Central memory CD8-positive, alpha-beta T cell (primary cell): ENCODE measurements around the gene ATP2B2.

Experiments used
- ATAC-seq: fragments of 150-1000 bp; cut with Tn5 transposase; replicated peaks from 2 replicates; pipeline ENCODE4 v1.10.0; 2022; ENCODE audit warnings: mild to moderate bottlenecking, moderate FRiP score, moderate number of reproducible peaks; ENCODE audit not compliant: poor library complexity, severe bottlenecking; ENCODE audit errors: extremely low read depth
- DNase-seq, 2 donors: peaks; one replicate each; pipeline ENCODE4 v3.0.0; 2021; ENCODE audit warnings: low spot score in 2 of 2
- H3K27ac Mint-ChIP-seq: one replicate; pipeline ENCODE4 v1.8.0; 2022; ENCODE audit warnings: low read depth, mild to moderate bottlenecking, moderate library complexity, mixed read lengths
- H3K27me3 Mint-ChIP-seq: one replicate; pipeline ENCODE4 v1.8.0; 2022; ENCODE audit warnings: mixed read lengths
- H3K36me3 Mint-ChIP-seq: one replicate; pipeline ENCODE4 v1.8.0; 2022; ENCODE audit warnings: mild to moderate bottlenecking, moderate library complexity, mixed read lengths; ENCODE audit not compliant: insufficient read depth
- H3K4me1 Mint-ChIP-seq: one replicate; pipeline ENCODE4 v1.8.0; 2022; ENCODE audit warnings: mixed read lengths
- H3K4me3 Mint-ChIP-seq: one replicate; pipeline ENCODE4 v1.8.0; 2022; ENCODE audit warnings: mild to moderate bottlenecking, moderate library complexity, mixed read lengths
- H3K9me3 Mint-ChIP-seq: one replicate; pipeline ENCODE4 v1.8.0; 2022; ENCODE audit warnings: mixed read lengths

ATP2B2 gene

GRCh38 chr3:10351013-10351735 lies 154.2 kb downstream of the ATP2B2 start:
- Mint-ChIP-seq H3K27me3 (peaks cover 21% of the 10 kb centered on the region), H3K4me3 (no peak overlapping the region), H3K9me3 (no peaks in the 10 kb centered on the region), H3K4me1 (peaks cover 7% of the 10 kb centered on the region), H3K36me3 (no peaks in the 10 kb centered on the region), H3K27ac (no peak overlapping the region)
- no peak for ATAC-seq
- DNase-seq = no peak

- no peak for ATAC-seq
- peaks cover 7% of the 10 kb centered on the region for H3K4me1 Mint-ChIP-seq
Observed at GRCh38 chr3:10350324-10350985, 154.9 kb downstream of the ATP2B2 start.

GRCh38 chr3:10349801-10350200 lies 155.6 kb downstream of the ATP2B2 start:
- Mint-ChIP-seq H3K9me3 (no peaks in the 10 kb centered on the region), H3K4me1 (peaks cover 7% of the 10 kb centered on the region), H3K27ac (no peak overlapping the region), H3K27me3 (peaks cover 20% of the 10 kb centered on the region), H3K4me3 (no peak overlapping the region), H3K36me3 (peaks cover 3% of the 10 kb centered on the region)
- ATAC-seq = no peak
- no peak for DNase-seq

More at GRCh38 chr3:10350324-10350985, 154.9 kb downstream of the ATP2B2 start:
- Mint-ChIP-seq H3K4me3 (no peak overlapping the region), H3K27me3 (peaks cover 21% of the 10 kb centered on the region), H3K36me3 (no peaks in the 10 kb centered on the region), H3K27ac (no peak overlapping the region), H3K9me3 (no peaks in the 10 kb centered on the region)
- DNase-seq = no peak

- Mint-ChIP-seq H3K4me3 (no peak overlapping the region), H3K4me1 (peaks cover 9% of the 10 kb centered on the region), H3K27ac (no peak overlapping the region), H3K9me3 (no peaks in the 10 kb centered on the region), H3K36me3 (peaks cover 3% of the 10 kb centered on the region), H3K27me3 (peaks cover 18% of the 10 kb centered on the region)
- ATAC-seq (no peak), DNase-seq (no peak)
Observed at GRCh38 chr3:10348404-10348721, 157.0 kb downstream of the ATP2B2 start.

GRCh38 chr3:10347648-10348403 lies 157.6 kb downstream of the ATP2B2 start:
- Mint-ChIP-seq H3K27ac (no peak overlapping the region), H3K4me3 (no peak overlapping the region), H3K9me3 (no peaks in the 10 kb centered on the region), H3K4me1 (peaks cover 9% of the 10 kb centered on the region), H3K27me3 (peaks cover 14% of the 10 kb centered on the region), H3K36me3 (peaks cover 3% of the 10 kb centered on the region)
- no peak for ATAC-seq
- DNase-seq = no peak

GRCh38 chr3:10345911-10346310 lies 159.5 kb downstream of the ATP2B2 start:
- Mint-ChIP-seq H3K9me3 (no peaks in the 10 kb centered on the region), H3K4me3 (no peak overlapping the region), H3K27me3 (peaks cover 12% of the 10 kb centered on the region), H3K27ac (no peak overlapping the region), H3K4me1 (peaks cover 9% of the 10 kb centered on the region), H3K36me3 (peaks cover 3% of the 10 kb centered on the region)
- DNase-seq (no peak), ATAC-seq (no peak)

- H3K27me3 Mint-ChIP-seq = peaks cover 19% of the 10 kb centered on the region
- H3K27ac Mint-ChIP-seq = no peak overlapping the region
- H3K36me3 Mint-ChIP-seq = peaks cover 3% of the 10 kb centered on the region
- ATAC-seq (no peak), DNase-seq (no peak)
- no peaks in the 10 kb centered on the region for H3K9me3 Mint-ChIP-seq
- no peak overlapping the region for H3K4me3 Mint-ChIP-seq
- H3K4me1 Mint-ChIP-seq = peaks cover 9% of the 10 kb centered on the region
Observed at GRCh38 chr3:10344944-10345575, 160.3 kb downstream of the ATP2B2 start.

- no peak overlapping the region for H3K27ac Mint-ChIP-seq
- peaks cover 3% of the 10 kb centered on the region for H3K36me3 Mint-ChIP-seq
- no peak overlapping the region for H3K4me3 Mint-ChIP-seq
- H3K4me1 Mint-ChIP-seq = peaks cover 9% of the 10 kb centered on the region
- ATAC-seq (peak; percentile 14), DNase-seq (peak; percentile 37 to 40)
- H3K9me3 Mint-ChIP-seq = no peaks in the 10 kb centered on the region
- H3K27me3 Mint-ChIP-seq = peaks cover 20% of the 10 kb centered on the region
Observed at GRCh38 chr3:10344147-10344943, 161.0 kb downstream of the ATP2B2 start.

- no peaks in the 10 kb centered on the region for H3K9me3 Mint-ChIP-seq
- DNase-seq (no peak), ATAC-seq (no peak)
- H3K4me1 Mint-ChIP-seq = peaks cover 9% of the 10 kb centered on the region
- no peak overlapping the region for H3K27ac Mint-ChIP-seq
- H3K4me3 Mint-ChIP-seq = no peak overlapping the region
- peaks cover 20% of the 10 kb centered on the region for H3K27me3 Mint-ChIP-seq
- peaks cover 3% of the 10 kb centered on the region for H3K36me3 Mint-ChIP-seq
Observed at GRCh38 chr3:10343526-10343925, 161.9 kb downstream of the ATP2B2 start.

- peaks cover 9% of the 10 kb centered on the region for H3K4me1 Mint-ChIP-seq
- no peak overlapping the region for H3K4me3 Mint-ChIP-seq
- peaks cover 3% of the 10 kb centered on the region for H3K36me3 Mint-ChIP-seq
- ATAC-seq (no peak), DNase-seq (no peak)
- no peaks in the 10 kb centered on the region for H3K9me3 Mint-ChIP-seq
- peaks cover 20% of the 10 kb centered on the region for H3K27me3 Mint-ChIP-seq
- H3K27ac Mint-ChIP-seq = no peak overlapping the region
Observed at GRCh38 chr3:10342781-10343180, 162.6 kb downstream of the ATP2B2 start.

- no peak overlapping the region for H3K27ac Mint-ChIP-seq
- DNase-seq (no peak), ATAC-seq (no peak)
- H3K4me3 Mint-ChIP-seq = no peak overlapping the region
- no peaks in the 10 kb centered on the region for H3K9me3 Mint-ChIP-seq
- peaks cover 20% of the 10 kb centered on the region for H3K27me3 Mint-ChIP-seq
- peaks cover 9% of the 10 kb centered on the region for H3K4me1 Mint-ChIP-seq
- H3K36me3 Mint-ChIP-seq = peaks cover 3% of the 10 kb centered on the region
Observed at GRCh38 chr3:10341901-10342398, 163.4 kb downstream of the ATP2B2 start.

GRCh38 chr3:10340476-10340875 lies 164.9 kb downstream of the ATP2B2 start:
- Mint-ChIP-seq H3K4me1 (peaks cover 9% of the 10 kb centered on the region), H3K4me3 (no peak overlapping the region), H3K9me3 (no peaks in the 10 kb centered on the region), H3K27ac (peak overlapping the region; percentile 27), H3K27me3 (peaks cover 20% of the 10 kb centered on the region), H3K36me3 (peaks cover 3% of the 10 kb centered on the region)
- ATAC-seq (no peak), DNase-seq (no peak)
